IMR-90 (cell line): ENCODE measurements around the gene SYNE2. TPM values are rescaled to one million over a fixed set of nuclear protein-coding genes. Genes with fewer than 3 reads are reported as not detected.
A peak's percentile ranks its signal among the peaks of the same experiment; 100 is the strongest.

Source experiments
- ATAC-seq: fragments of 200-7000 bp; cut with Tn5 transposase; 2 replicates; pipeline ENCODE4 v1.9.1; 2020; ENCODE audit warnings: low read depth, mild to moderate bottlenecking, moderate library complexity
- BruUV-seq: library from RNA; stranded (reverse); fragments of 400-500 nt; replicated peaks from 2 replicates; lab custom pipeline; 2021; lab: Mats Ljungman, UMichigan
- CTCF ChIA-PET: fragments of 300-600 bp; formaldehyde crosslinking; extraction: SDS; loops from one replicate; lab custom pipeline; 2021; ENCODE audit warnings: antibody characterized with exemption; lab: Yijun Ruan, JAX
- POLR2A ChIA-PET: fragments of 300-600 bp; sonication (Branson Sonifier 250); formaldehyde crosslinking; loops from one replicate; lab custom pipeline; 2022; ENCODE audit warnings: antibody characterized with exemption; ENCODE audit not compliant: unreplicated experiment; lab: Charles Lee
- DNase-seq: peaks from one replicate; pipeline ENCODE4 v3.0.0; 2013
- H2AFZ ChIP-seq: replicated peaks from 2 replicates; pipeline ENCODE3; 2013; ENCODE audit warnings: low read length, mild to moderate bottlenecking; ENCODE audit not compliant: poor library complexity
- H2AK5ac ChIP-seq: 2 replicates; pipeline ENCODE4 v1.6.1; 2013; ENCODE audit warnings: low read depth, low read length, inconsistent platforms
- H2AK9ac ChIP-seq: replicated peaks from 2 replicates; pipeline ENCODE3; 2013; ENCODE audit warnings: mild to moderate bottlenecking, low read depth, low read length, moderate library complexity; ENCODE audit not compliant: poor library complexity
- H2BK120ac ChIP-seq: 2 replicates; pipeline ENCODE4 v1.6.1; 2013; ENCODE audit warnings: low read depth, low read length, inconsistent platforms
- H2BK15ac ChIP-seq: 3 replicates; pipeline ENCODE4 v1.6.1; 2013; ENCODE audit warnings: low read depth, low read length, inconsistent platforms
- H2BK20ac ChIP-seq: 2 replicates; pipeline ENCODE4 v1.6.1; 2013; ENCODE audit warnings: low read depth, mild to moderate bottlenecking, inconsistent platforms, low read length, moderate library complexity
- H2BK5ac ChIP-seq: 2 replicates; pipeline ENCODE4 v1.6.1; 2013; ENCODE audit warnings: mild to moderate bottlenecking, low read depth, low read length, inconsistent platforms; ENCODE audit not compliant: poor library complexity, severe bottlenecking
- H3K14ac ChIP-seq: replicated peaks from 2 replicates; pipeline ENCODE4 v1.6.1; 2013; ENCODE audit warnings: low read depth, low read length, inconsistent platforms
- H3K18ac ChIP-seq: 2 replicates; pipeline ENCODE4 v1.6.1; 2013; ENCODE audit warnings: low read depth, low read length, control low read depth
- H3K23ac ChIP-seq: 2 replicates; pipeline ENCODE4 v1.6.1; 2013; ENCODE audit warnings: low read depth, low read length, inconsistent platforms
- H3K27ac ChIP-seq: 2 replicates; pipeline ENCODE4 v1.5.1; 2013; ENCODE audit warnings: mild to moderate bottlenecking, control low read depth, low read length; ENCODE audit not compliant: insufficient read depth
- H3K27me3 ChIP-seq: 2 replicates; pipeline ENCODE4 v1.6.1; 2013; ENCODE audit warnings: low read length; ENCODE audit not compliant: control insufficient read depth, insufficient read depth
- H3K36me3 ChIP-seq: 2 replicates; pipeline ENCODE4 v1.6.1; 2013; ENCODE audit warnings: low read length, mixed read lengths; ENCODE audit not compliant: control insufficient read depth, insufficient read depth
- H3K4ac ChIP-seq: 2 replicates; pipeline ENCODE4 v1.6.1; 2013; ENCODE audit warnings: low read depth, low read length, inconsistent platforms
- H3K4me1 ChIP-seq: 2 replicates; pipeline ENCODE4 v1.6.1; 2013; ENCODE audit warnings: low read length, mixed read lengths; ENCODE audit not compliant: control insufficient read depth, insufficient read depth
- H3K4me2 ChIP-seq: 2 replicates; pipeline ENCODE4 v1.6.1; 2013; ENCODE audit warnings: low read depth, mild to moderate bottlenecking, control low read depth, low read length, moderate library complexity
- H3K4me3 ChIP-seq: 2 replicates; pipeline ENCODE4 v1.5.1; 2013; ENCODE audit warnings: low read depth, mild to moderate bottlenecking, control low read depth, low read length, moderate library complexity; ENCODE audit not compliant: insufficient read depth
- H3K56ac ChIP-seq: 2 replicates; pipeline ENCODE4 v1.6.1; 2013; ENCODE audit warnings: low read length, inconsistent platforms; ENCODE audit not compliant: insufficient read depth; ENCODE audit errors: extremely low read depth
- H3K79me1 ChIP-seq, 2 experiments: 2 replicates each; pipeline ENCODE4 v1.6.1; 2013; ENCODE audit warnings: low read length in 2 of 2, inconsistent platforms in 1 of 2, low read depth in 1 of 2
- H3K9ac ChIP-seq: 2 replicates; pipeline ENCODE4 v1.6.1; 2013; ENCODE audit warnings: low read depth, low read length, control low read depth
- H3K9me1 ChIP-seq: 2 replicates; pipeline ENCODE4 v1.6.1; 2013; ENCODE audit warnings: low read length, inconsistent platforms; ENCODE audit not compliant: insufficient read depth
- H3K9me3 ChIP-seq: 2 replicates; pipeline ENCODE4 v1.6.1; 2013; ENCODE audit warnings: low read length; ENCODE audit not compliant: control insufficient read depth, insufficient read depth
- H4K20me1 ChIP-seq: 2 replicates; pipeline ENCODE4 v1.6.1; 2013; ENCODE audit warnings: low read length, inconsistent platforms; ENCODE audit not compliant: insufficient read depth
- H4K5ac ChIP-seq: 2 replicates; pipeline ENCODE4 v1.6.1; 2013; ENCODE audit warnings: mild to moderate bottlenecking, low read depth, low read length, control low read depth
- H4K8ac ChIP-seq, 2 experiments: 2 replicates each; pipeline ENCODE4 v1.6.1; 2013; ENCODE audit warnings: low read depth in 2 of 2, low read length in 2 of 2, control low read depth in 1 of 2, inconsistent platforms in 1 of 2
- H4K91ac ChIP-seq: 2 replicates; pipeline ENCODE4 v1.6.1; 2013; ENCODE audit warnings: low read depth, low read length, inconsistent platforms; ENCODE audit not compliant: insufficient read depth
- RAD21 ChIP-seq: IDR thresholded peaks from 2 replicates; pipeline ENCODE4 v1.6.1; 2012; ENCODE audit warnings: low read length, improper control_type of control experiment
- WGBS, 2 experiments: methylation state at CpG; one replicate each; pipeline versions ENCODE4 v1.1.5 to v1.1.7; 2013; ENCODE audit warnings: missing lambda C conversion rate in 2 of 2; ENCODE audit not compliant: insufficient read length in 1 of 2; ENCODE audit errors: extremely low coverage in 2 of 2; 5-methylcytosine and 5-hydroxymethylcytosine counted together
- dilution Hi-C: fragments of 300-500 bp; cut with HindIII; formaldehyde crosslinking; loops from one replicate; pipeline ENCODE4 v1.14.3; 2018; ENCODE audit warnings: low sequenced_read_pairs; ENCODE audit not compliant: unreplicated experiment
- in situ Hi-C: fragments of 300-500 bp; cut with MboI; formaldehyde crosslinking; loops from 3 replicates; pipeline ENCODE4 v1.14.3; 2019; ENCODE audit warnings: low sequenced_read_pairs, inconsistent platforms, mixed read lengths
- intact Hi-C: fragments of 100-400 bp; cut with micrococcal nuclease; formaldehyde crosslinking; loops from 2 replicates; pipeline ENCODE4 v1.10.0; 2022
- polyA plus RNA-seq, 3 experiments: library from polyadenylated mRNA; depleted of rRNA; stranded (reverse); fragments of >200 nt; gene quantifications; 2 replicates each; pipeline ENCODE4 v1.2.3, GENCODE V29; 2012; ENCODE audit warnings: low replicate concordance in 1 of 3
- total RNA-seq: library from RNA; depleted of rRNA; stranded (reverse); fragments of >200 nt; gene quantifications from 2 replicates; pipeline ENCODE4 v1.2.3, GENCODE V29; 2012

SYNE2 gene
- total and polyA plus RNA-seq, 2 of the 4 experiments (the other 2 are of a cell fraction) = 5.2 to 28.9 TPM

DNA sequence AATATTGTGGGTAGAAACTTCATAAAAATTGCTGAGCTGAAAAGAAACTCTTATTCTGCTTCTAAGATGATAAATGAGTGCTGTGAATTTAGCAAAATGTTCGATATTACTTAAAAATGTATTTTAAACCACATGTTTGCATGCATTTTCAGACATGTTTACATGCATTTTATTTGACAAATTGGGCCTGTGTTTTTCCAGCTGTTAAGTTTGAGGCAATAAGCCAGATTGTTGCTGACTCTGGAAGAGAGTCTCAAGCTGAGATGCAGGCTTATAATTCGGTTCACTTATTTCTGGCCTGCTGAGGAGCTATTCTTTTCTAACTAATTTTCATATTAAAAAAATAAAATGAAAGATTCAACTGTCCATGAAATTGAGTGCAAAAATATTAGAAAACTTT is 110.1 kb downstream of the SYNE2 start:
- Histone ChIP-seq H2AK5ac (no peak overlapping the region), H3K27me3 (no peaks in the 10 kb centered on the region), H3K9ac (no peak overlapping the region), H4K8ac (no peak overlapping the region), H3K56ac (no peak overlapping the region), H3K18ac (no peak overlapping the region), H2BK20ac (no peak overlapping the region), H3K4me2 (no peak overlapping the region), H3K9me1 (peaks cover 4% of the 10 kb centered on the region; the same call in 1 of the 2 replicates), H4K91ac (no peak overlapping the region), H2BK120ac (no peak overlapping the region), H3K27ac (no peak overlapping the region), H3K4me3 (no peak overlapping the region), H4K5ac (no peak overlapping the region), H4K20me1 (no peaks in the 10 kb centered on the region), H2AFZ (no peak overlapping the region), H2BK15ac (no peak overlapping the region), H2BK5ac (no peak overlapping the region), H2AK9ac (no peak overlapping the region), H3K23ac (no peak overlapping the region), H3K14ac (no peak overlapping the region), H3K79me1 (no peaks in the 10 kb centered on the region), H3K36me3 (no peaks in the 10 kb centered on the region), H3K4ac (no peak overlapping the region), H3K9me3 (no peaks in the 10 kb centered on the region), H3K4me1 (0 out of 2 replicates have a peak, but pooled peaks cover 2% of the 10 kb centered on the region)
- no CpG with 5 or more reads among the region's 2 CpGs for WGBS, 2 experiments
- intact Hi-C loops = loop anchor here (10.0 kb wide), 1 partner anchor 108 kb away; the partner anchor contains the start of gene SYNE2
- ChIA-PET CTCF (no interaction called here), POLR2A (no interaction called here)
- BruUV-seq = no TSS peak
- TF ChIP-seq RAD21 = no peak
- DNase-seq (peak; percentile 61), ATAC-seq (no peak)
- dilution Hi-C loops = no loop called here
- in situ Hi-C loops = no loop called here
